HCT116 (cell line): Measurements from ENCODE around the gene CBFA2T3. TPM values are rescaled to one million over a fixed set of nuclear protein-coding genes. Genes with fewer than 3 reads are reported as not detected.

Experiments
- ATAC-seq: fragments of 200-7000 bp; cut with Tn5 transposase; 2 replicates; pipeline ENCODE4 v1.9.1; 2020; ENCODE audit warnings: mild to moderate bottlenecking, moderate library complexity
- BruUV-seq: library from RNA; stranded (reverse); fragments of 400-500 nt; replicated peaks from 2 replicates; lab custom pipeline; 2021; lab: Mats Ljungman, UMichigan
- CTCF ChIA-PET: fragments of 300-600 bp; sonication (Branson Sonifier 250); formaldehyde crosslinking; loops from one replicate; lab custom pipeline; 2021; ENCODE audit warnings: antibody characterized with exemption; lab: Charles Lee
- POLR2A ChIA-PET: fragments of 300-600, 350-600 bp; sonication (Branson Sonifier 250); formaldehyde crosslinking; loops from one replicate; lab custom pipeline; 2021; ENCODE audit warnings: antibody characterized with exemption; lab: Charles Lee
- RAD21 ChIA-PET, 2 experiments: fragments of 300-600 bp; sonication (Branson Sonifier 250); formaldehyde crosslinking; loops; one replicate each; lab custom pipeline; 2023; ENCODE audit warnings: low total read pairs in 2 of 2; ENCODE audit not compliant: uncharacterized antibody in 2 of 2, unreplicated experiment in 2 of 2, low non-redundant PET in 1 of 2; lab: Charles Lee
- DNase-seq: peaks from one replicate; pipeline ENCODE4 v3.0.0-alpha.2; 2010; ENCODE audit warnings: low read depth, low spot score
- H2AFZ ChIP-seq: fragments of 200-600 bp; shearing (Covaris generic), sonication (generic); 2 replicates; pipeline ENCODE4 v1.6.1; 2017; ENCODE audit warnings: low read depth, mixed run types, mixed read lengths, antibody characterized with exemption, low read length; ENCODE audit not compliant: poor library complexity, severe bottlenecking
- H3K27ac ChIP-seq: 2 replicates; pipeline ENCODE4 v1.5.1; 2012; ENCODE audit warnings: low read depth, low read length
- H3K27me3 ChIP-seq: fragments of 200-600 bp; sonication (generic); 2 replicates; pipeline ENCODE4 v1.6.1; 2016; ENCODE audit warnings: mixed run types, low read length, mixed read lengths; ENCODE audit not compliant: insufficient read depth
- H3K36me3 ChIP-seq, 2 experiments: fragments of 200-500 bp in 1 of 2; fragments of 200-600 bp in 1 of 2; sonication (Bioruptor generic) in 1 of 2; sonication (generic) in 1 of 2; 2 replicates each; pipeline versions ENCODE4 v1.5.1 to v1.6.1; 2014 to 2016; ENCODE audit warnings: low read length in 2 of 2, inconsistent platforms in 1 of 2, mixed read lengths in 1 of 2, mixed run types in 1 of 2; ENCODE audit not compliant: insufficient read depth in 2 of 2, control insufficient read depth in 1 of 2
- H3K4me1 ChIP-seq, 2 experiments: fragments of 200-600 bp in 1 of 2; sonication (generic) in 1 of 2; 2 replicates each; pipeline versions ENCODE4 v1.5.1 to v1.6.1; 2012 to 2017; ENCODE audit warnings: low read length in 2 of 2, inconsistent platforms in 1 of 2, mild to moderate bottlenecking in 1 of 2, mixed read lengths in 1 of 2, mixed run types in 1 of 2, moderate library complexity in 1 of 2; ENCODE audit not compliant: insufficient read depth in 2 of 2, control insufficient read depth in 1 of 2
- H3K4me2 ChIP-seq: fragments of 200-600 bp; sonication (generic); 2 replicates; pipeline ENCODE4 v1.6.1; 2017; ENCODE audit warnings: mixed run types, low read length, mixed read lengths
- H3K4me3 ChIP-seq, 2 experiments: fragments of 200-600 bp in 1 of 2; sonication (generic) in 1 of 2; replicated peaks in 1 of 2; 2 replicates each; pipeline ENCODE4 v1.5.1; 2011 to 2016; ENCODE audit warnings: low read length in 2 of 2, control low read depth in 1 of 2, low read depth in 1 of 2, mild to moderate bottlenecking in 1 of 2, mixed read lengths in 1 of 2, mixed run types in 1 of 2
- H3K79me2 ChIP-seq: fragments of 200-600 bp; sonication (generic); 2 replicates; pipeline ENCODE4 v1.6.1; 2017; ENCODE audit warnings: mild to moderate bottlenecking, mixed run types, low read length, moderate library complexity, mixed read lengths; ENCODE audit not compliant: insufficient read depth
- H3K9ac ChIP-seq: fragments of 200-600 bp; sonication (generic); 2 replicates; pipeline ENCODE4 v1.6.1; 2016; ENCODE audit warnings: low read length, mixed read lengths
- H3K9me2 ChIP-seq: fragments of 200-600 bp; sonication (generic), shearing (Covaris generic); 2 replicates; pipeline ENCODE4 v1.6.1; 2017; ENCODE audit warnings: mixed run types, mild to moderate bottlenecking, moderate library complexity; ENCODE audit not compliant: insufficient read depth
- H3K9me3 ChIP-seq, 2 experiments: fragments of 200-500 bp in 1 of 2; fragments of 200-600 bp in 1 of 2; sonication (Bioruptor generic) in 1 of 2; sonication (generic) in 1 of 2; 2 replicates each; pipeline ENCODE4 v1.6.1; 2014 to 2017; ENCODE audit warnings: low read length in 2 of 2, mixed read lengths in 2 of 2, inconsistent platforms in 1 of 2, low read depth in 1 of 2, mild to moderate bottlenecking in 1 of 2, mixed run types in 1 of 2, moderate library complexity in 1 of 2; ENCODE audit not compliant: control insufficient read depth in 1 of 2, insufficient read depth in 1 of 2
- H4K20me1 ChIP-seq: fragments of 200-600 bp; sonication (generic), shearing (Covaris generic); 2 replicates; pipeline ENCODE4 v1.6.1; 2017; ENCODE audit warnings: mixed run types, mild to moderate bottlenecking, moderate library complexity; ENCODE audit not compliant: insufficient read depth
- ELF1 ChIP-seq: IDR thresholded peaks from 2 replicates; pipeline ENCODE4 v1.6.1; 2012; ENCODE audit warnings: low read depth, borderline replicate concordance
- SIN3A ChIP-seq: IDR thresholded peaks from 2 replicates; pipeline ENCODE4 v1.6.1; 2012; ENCODE audit warnings: low read depth
- SP1 ChIP-seq: IDR thresholded peaks from 2 replicates; pipeline ENCODE4 v1.6.1; 2012; ENCODE audit warnings: low read depth
- TCF7L2 ChIP-seq: IDR thresholded peaks from 2 replicates; pipeline ENCODE4 v1.7.0; 2011; ENCODE audit warnings: borderline replicate concordance, inconsistent platforms; ENCODE audit not compliant: insufficient read depth, insufficient read length; ENCODE audit errors: extremely low read depth
- ZNF274 ChIP-seq: fragments of 200-500 bp; sonication (Bioruptor generic); IDR thresholded peaks from 2 replicates; pipeline ENCODE4 v1.6.1; 2014; ENCODE audit warnings: mild to moderate bottlenecking, low read depth, low read length, inconsistent platforms
- intact Hi-C: fragments of 100-400 bp; cut with micrococcal nuclease; formaldehyde crosslinking; loops from 2 replicates; pipeline ENCODE4 v1.10.0; 2022
- total RNA-seq: library from RNA; stranded (reverse); gene quantifications from one replicate; pipeline ENCODE4 v1.2.1, GENCODE V29; 2021; ENCODE audit not compliant: unreplicated experiment
- TF ChIP-seq, protein P1 (sequence below): IDR thresholded peaks from 2 replicates; pipeline ENCODE4 v1.6.1; 2012
- TF ChIP-seq, protein P2 (sequence below): IDR thresholded peaks from 2 replicates; pipeline ENCODE4 v1.6.1; 2012; ENCODE audit warnings: low read depth
- TF ChIP-seq, protein P3 (sequence below): IDR thresholded peaks from 2 replicates; pipeline ENCODE4 v1.6.1; 2012

CBFA2T3 gene
- total RNA-seq, 1 experiment from 2014 or later = 19.1 TPM

DNA sequence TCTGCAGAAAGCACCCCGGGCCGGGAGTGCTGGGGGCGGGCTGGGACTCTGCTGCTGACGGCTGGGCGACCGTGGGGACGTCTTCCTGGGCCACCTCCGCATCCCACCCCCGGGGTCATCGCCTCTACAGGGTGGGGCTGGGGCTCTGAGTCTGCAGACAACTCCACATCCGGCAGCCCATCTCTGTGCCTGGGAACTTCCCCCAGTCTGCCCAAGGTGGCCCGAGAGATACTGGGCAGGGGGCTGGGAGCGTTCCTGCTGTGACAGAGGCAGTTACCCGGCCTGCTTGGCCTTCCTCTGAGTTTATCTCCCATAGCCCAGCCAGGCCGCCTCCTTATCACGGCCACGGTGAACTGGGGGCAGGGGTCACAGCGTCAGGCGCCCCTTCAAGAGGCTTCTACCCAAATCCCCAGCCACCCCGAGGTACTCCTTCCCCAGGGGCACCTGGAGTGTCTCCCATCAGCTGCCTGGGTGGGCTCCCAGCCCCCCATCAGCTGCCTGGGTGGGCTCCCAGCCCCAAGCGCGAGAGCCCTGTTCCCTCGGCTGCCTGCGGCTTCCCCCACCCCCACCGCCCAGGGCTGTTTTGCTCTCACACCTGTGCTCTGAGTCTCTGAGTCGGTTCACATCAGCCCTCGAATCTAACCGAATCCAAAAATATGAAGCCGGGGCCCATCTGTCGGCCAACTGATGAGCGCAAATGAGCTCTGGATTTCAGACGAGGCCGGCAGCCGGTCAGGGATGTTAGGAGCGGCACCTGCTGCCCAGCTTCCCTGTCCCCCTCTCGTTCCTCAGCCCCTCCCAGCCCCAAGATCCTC, 15.6 kb upstream of the CBFA2T3 start:
- Histone ChIP-seq H2AFZ (no peak overlapping the region), H3K9me2 (no peaks in the 10 kb centered on the region), H3K4me3 (no peak overlapping the region), H3K79me2 (no peaks in the 10 kb centered on the region), H3K27me3 (no peaks in the 10 kb centered on the region), H3K9me3 (peaks cover 7 to 9% of the 10 kb centered on the region in 2 experiments; a peak in 2 of 4 replicates), H3K4me2 (no peak overlapping the region), H3K4me1 (peaks cover 0 to 8% of the 10 kb centered on the region in 2 experiments; a peak in 2 of 4 replicates), H3K9ac (no peak overlapping the region), H3K36me3 (no peaks in the 10 kb centered on the region), H4K20me1 (no peaks in the 10 kb centered on the region), H3K27ac (no peak overlapping the region)
- POLR2A ChIA-PET = no interaction called here
- no peak; the same call in 1 of the 2 replicates for ATAC-seq
- no TSS peak for BruUV-seq
- CTCF ChIA-PET = no interaction called here
- intact Hi-C loops = no loop called here
- TF ChIP-seq, protein P1, sequence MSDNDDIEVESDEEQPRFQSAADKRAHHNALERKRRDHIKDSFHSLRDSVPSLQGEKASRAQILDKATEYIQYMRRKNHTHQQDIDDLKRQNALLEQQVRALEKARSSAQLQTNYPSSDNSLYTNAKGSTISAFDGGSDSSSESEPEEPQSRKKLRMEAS = no peak
- TF ChIP-seq, protein P2, sequence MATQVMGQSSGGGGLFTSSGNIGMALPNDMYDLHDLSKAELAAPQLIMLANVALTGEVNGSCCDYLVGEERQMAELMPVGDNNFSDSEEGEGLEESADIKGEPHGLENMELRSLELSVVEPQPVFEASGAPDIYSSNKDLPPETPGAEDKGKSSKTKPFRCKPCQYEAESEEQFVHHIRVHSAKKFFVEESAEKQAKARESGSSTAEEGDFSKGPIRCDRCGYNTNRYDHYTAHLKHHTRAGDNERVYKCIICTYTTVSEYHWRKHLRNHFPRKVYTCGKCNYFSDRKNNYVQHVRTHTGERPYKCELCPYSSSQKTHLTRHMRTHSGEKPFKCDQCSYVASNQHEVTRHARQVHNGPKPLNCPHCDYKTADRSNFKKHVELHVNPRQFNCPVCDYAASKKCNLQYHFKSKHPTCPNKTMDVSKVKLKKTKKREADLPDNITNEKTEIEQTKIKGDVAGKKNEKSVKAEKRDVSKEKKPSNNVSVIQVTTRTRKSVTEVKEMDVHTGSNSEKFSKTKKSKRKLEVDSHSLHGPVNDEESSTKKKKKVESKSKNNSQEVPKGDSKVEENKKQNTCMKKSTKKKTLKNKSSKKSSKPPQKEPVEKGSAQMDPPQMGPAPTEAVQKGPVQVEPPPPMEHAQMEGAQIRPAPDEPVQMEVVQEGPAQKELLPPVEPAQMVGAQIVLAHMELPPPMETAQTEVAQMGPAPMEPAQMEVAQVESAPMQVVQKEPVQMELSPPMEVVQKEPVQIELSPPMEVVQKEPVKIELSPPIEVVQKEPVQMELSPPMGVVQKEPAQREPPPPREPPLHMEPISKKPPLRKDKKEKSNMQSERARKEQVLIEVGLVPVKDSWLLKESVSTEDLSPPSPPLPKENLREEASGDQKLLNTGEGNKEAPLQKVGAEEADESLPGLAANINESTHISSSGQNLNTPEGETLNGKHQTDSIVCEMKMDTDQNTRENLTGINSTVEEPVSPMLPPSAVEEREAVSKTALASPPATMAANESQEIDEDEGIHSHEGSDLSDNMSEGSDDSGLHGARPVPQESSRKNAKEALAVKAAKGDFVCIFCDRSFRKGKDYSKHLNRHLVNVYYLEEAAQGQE = no peak
- TF ChIP-seq, protein P3, sequence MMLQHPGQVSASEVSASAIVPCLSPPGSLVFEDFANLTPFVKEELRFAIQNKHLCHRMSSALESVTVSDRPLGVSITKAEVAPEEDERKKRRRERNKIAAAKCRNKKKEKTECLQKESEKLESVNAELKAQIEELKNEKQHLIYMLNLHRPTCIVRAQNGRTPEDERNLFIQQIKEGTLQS = no peak
- no peak for TF ChIP-seq TCF7L2
- no peak for TF ChIP-seq SP1
- TF ChIP-seq ELF1 = no peak
- no peak for TF ChIP-seq SIN3A
- no peak for TF ChIP-seq ZNF274
- RAD21 ChIA-PET = no interaction called here
- no peak for DNase-seq
